HG03060 (cell line): ENCODE data around the gene SCAMP4.

Source experiments
- ATAC-seq: cut with Tn5 transposase; IDR thresholded peaks from one replicate; pipeline ENCODE4 v1.9.1; 2021; ENCODE audit warnings: low read depth, moderate number of reproducible peaks; ENCODE audit not compliant: unreplicated experiment

Gene SCAMP4

GRCh38 chr19:1905110-1905862 lies at the start of gene SCAMP4, which contains the start of gene ADAT3:
SCAMP4 (plus strand) TSS chr19:1905399; CDS start chr19:1915020, 9,621 bp downstream.
ADAT3 (plus strand) TSS chr19:1905399; CDS start chr19:1912048, 6,649 bp downstream.
- ATAC-seq, result peak; percentile 54

GRCh38 chr19:1855828-1856255 lies 49.4 kb upstream of the SCAMP4 start:
- no peak for ATAC-seq

- ATAC-seq, result no peak
Observed at GRCh38 chr19:1856345-1856697, 48.9 kb upstream of the SCAMP4 start.

GRCh38 chr19:1856698-1857603 lies 48.2 kb upstream of the SCAMP4 start:
- ATAC-seq, result no peak

GRCh38 chr19:1857648-1858326 lies 47.4 kb upstream of the SCAMP4 start:
- no peak for ATAC-seq

GRCh38 chr19:1858412-1859081 lies 46.7 kb upstream of the SCAMP4 start:
- ATAC-seq, result no peak

GRCh38 chr19:1859331-1859781 lies 45.8 kb upstream of the SCAMP4 start:
- no peak for ATAC-seq

GRCh38 chr19:1860042-1860775 lies 45.0 kb upstream of the SCAMP4 start:
- no peak for ATAC-seq

GRCh38 chr19:1860821-1861598 lies 44.2 kb upstream of the SCAMP4 start:
- ATAC-seq, result no peak

GRCh38 chr19:1861599-1862031 lies 43.6 kb upstream of the SCAMP4 start:
- no peak for ATAC-seq

GRCh38 chr19:1862068-1862423 lies 43.2 kb upstream of the SCAMP4 start:
- ATAC-seq, result no peak

GRCh38 chr19:1862424-1863327 lies 42.5 kb upstream of the SCAMP4 start:
- ATAC-seq, result no peak

- no peak for ATAC-seq
Observed at GRCh38 chr19:1863328-1863637, 41.9 kb upstream of the SCAMP4 start, which contains the start of gene KLF16. KLF16 (minus strand) TSS chr19:1863579; CDS start chr19:1863497, 82 bp downstream.

GRCh38 chr19:1863638-1864479 lies 41.3 kb upstream of the SCAMP4 start:
- no peak for ATAC-seq

- no peak for ATAC-seq
Observed at GRCh38 chr19:1864480-1865171, 40.6 kb upstream of the SCAMP4 start.

- no peak for ATAC-seq
Observed at GRCh38 chr19:1865172-1866010, 39.8 kb upstream of the SCAMP4 start.
